H9 (cell line): ENCODE data around the gene PROM1. TPM values are rescaled to one million over a fixed set of nuclear protein-coding genes. Genes with fewer than 3 reads are reported as not detected.

Source experiments
- DNase-seq: peaks from one replicate; pipeline ENCODE4 v3.0.0-alpha.2; 2017
- H2AFZ ChIP-seq: one replicate; pipeline ENCODE4 v1.6.1; 2013; ENCODE audit warnings: mild to moderate bottlenecking, low read length, control low read depth, moderate library complexity
- H2AK5ac ChIP-seq: 2 replicates; pipeline ENCODE4 v1.6.1; 2013; ENCODE audit warnings: low read length, control low read depth, mixed read lengths; ENCODE audit not compliant: insufficient read length
- H2BK120ac ChIP-seq: one replicate; pipeline ENCODE4 v1.6.1; 2013; ENCODE audit warnings: low read depth, mild to moderate bottlenecking, low read length, control low read depth, inconsistent platforms; ENCODE audit not compliant: poor library complexity, severe bottlenecking
- H2BK12ac ChIP-seq: 2 replicates; pipeline ENCODE4 v1.6.1; 2013; ENCODE audit warnings: low read length, control low read depth, mixed read lengths, low read depth; ENCODE audit not compliant: insufficient read length
- H2BK15ac ChIP-seq: 2 replicates; pipeline ENCODE4 v1.6.1; 2013; ENCODE audit warnings: low read depth, low read length, control low read depth
- H2BK20ac ChIP-seq: one replicate; pipeline ENCODE4 v1.6.1; 2013; ENCODE audit warnings: low read depth, mild to moderate bottlenecking, low read length, control low read depth, inconsistent platforms; ENCODE audit not compliant: poor library complexity, severe bottlenecking
- H2BK5ac ChIP-seq: 2 replicates; pipeline ENCODE4 v1.6.1; 2013; ENCODE audit warnings: low read length, control low read depth, mixed read lengths; ENCODE audit not compliant: insufficient read length
- H3K14ac ChIP-seq: 2 replicates; pipeline ENCODE4 v1.6.1; 2013; ENCODE audit warnings: low read length, control low read depth; ENCODE audit not compliant: insufficient read depth
- H3K18ac ChIP-seq: 2 replicates; pipeline ENCODE4 v1.6.1; 2013; ENCODE audit warnings: low read depth, mild to moderate bottlenecking, mixed read lengths, low read length, control low read depth; ENCODE audit not compliant: insufficient read length
- H3K23ac ChIP-seq: 2 replicates; pipeline ENCODE4 v1.6.1; 2013; ENCODE audit warnings: low read length, control low read depth, mixed read lengths, low read depth; ENCODE audit not compliant: insufficient read length
- H3K23me2 ChIP-seq: 2 replicates; pipeline ENCODE4 v1.6.1; 2013; ENCODE audit warnings: low read depth, mild to moderate bottlenecking, mixed read lengths, low read length, control low read depth; ENCODE audit not compliant: insufficient read length, poor library complexity, severe bottlenecking
- H3K27ac ChIP-seq: 2 replicates; pipeline ENCODE4 v1.5.1; 2013; ENCODE audit warnings: low read length, control low read depth, mixed read lengths, low read depth; ENCODE audit not compliant: insufficient read length
- H3K27me3 ChIP-seq: 2 replicates; pipeline ENCODE4 v1.6.1; 2013; ENCODE audit warnings: low read length, control low read depth, inconsistent platforms; ENCODE audit not compliant: insufficient read depth
- H3K4ac ChIP-seq: 2 replicates; pipeline ENCODE4 v1.6.1; 2013; ENCODE audit warnings: low read depth, mild to moderate bottlenecking, control low read depth, inconsistent platforms, low read length, moderate library complexity
- H3K4me1 ChIP-seq: 2 replicates; pipeline ENCODE4 v1.6.1; 2013; ENCODE audit warnings: low read length, control low read depth, inconsistent platforms; ENCODE audit not compliant: insufficient read depth
- H3K4me2 ChIP-seq: 2 replicates; pipeline ENCODE4 v1.6.1; 2013; ENCODE audit warnings: low read length, control low read depth, mixed read lengths; ENCODE audit not compliant: insufficient read length, insufficient read depth
- H3K56ac ChIP-seq: 2 replicates; pipeline ENCODE4 v1.6.1; 2013; ENCODE audit warnings: low read depth, mild to moderate bottlenecking, mixed read lengths, low read length, control low read depth; ENCODE audit not compliant: insufficient read length
- H3K79me1 ChIP-seq: 2 replicates; pipeline ENCODE4 v1.6.1; 2013; ENCODE audit warnings: low read depth, mild to moderate bottlenecking, moderate library complexity, low read length, control low read depth, inconsistent platforms; ENCODE audit not compliant: insufficient read depth, poor library complexity, severe bottlenecking
- H3K79me2 ChIP-seq: 2 replicates; pipeline ENCODE4 v1.6.1; 2013; ENCODE audit warnings: low read length, control low read depth, inconsistent platforms; ENCODE audit not compliant: insufficient read depth
- H3K9ac ChIP-seq: 2 replicates; pipeline ENCODE4 v1.6.1; 2013; ENCODE audit warnings: low read length, control low read depth, mixed read lengths; ENCODE audit not compliant: insufficient read length; ENCODE audit errors: extremely low read depth
- H3K9me3 ChIP-seq: one replicate; pipeline ENCODE4 v1.6.1; 2013; ENCODE audit warnings: low read depth, low read length, inconsistent platforms; ENCODE audit not compliant: control insufficient read depth
- H3T11ph ChIP-seq: one replicate; pipeline ENCODE4 v1.6.1; 2013; ENCODE audit warnings: mild to moderate bottlenecking, low read length, control low read depth, inconsistent platforms
- H4K20me1 ChIP-seq: one replicate; pipeline ENCODE4 v1.6.1; 2013; ENCODE audit not compliant: control insufficient read depth, insufficient read length, insufficient read depth
- H4K5ac ChIP-seq: 2 replicates; pipeline ENCODE4 v1.6.1; 2013; ENCODE audit warnings: low read depth, mild to moderate bottlenecking, mixed read lengths, low read length, control low read depth; ENCODE audit not compliant: insufficient read length
- H4K8ac ChIP-seq: replicated peaks from 2 replicates; pipeline ENCODE4 v1.6.1; 2013; ENCODE audit warnings: low read length, control low read depth, mixed read lengths, low read depth; ENCODE audit not compliant: insufficient read length
- H4K91ac ChIP-seq: 2 replicates; pipeline ENCODE4 v1.6.1; 2013; ENCODE audit warnings: low read depth, mild to moderate bottlenecking, moderate library complexity, mixed read lengths, low read length, control low read depth; ENCODE audit not compliant: insufficient read length
- H3K27ac Mint-ChIP-seq, 3 experiments: 2 replicates in 2 of 3; 3 replicates in 1 of 3; pipeline ENCODE4 v1.8.0; 2020 to 2021; ENCODE audit warnings: mixed read lengths in 3 of 3, mild to moderate bottlenecking in 1 of 3, moderate library complexity in 1 of 3
- H3K27me3 Mint-ChIP-seq: 2 replicates; pipeline ENCODE4 v1.8.0; 2021; ENCODE audit warnings: low read depth, mild to moderate bottlenecking, moderate library complexity, mixed read lengths
- H3K36me3 Mint-ChIP-seq, 3 experiments: 2 replicates in 2 of 3; 3 replicates in 1 of 3; pipeline ENCODE4 v1.8.0; 2020 to 2021; ENCODE audit warnings: low read depth in 3 of 3, mixed read lengths in 3 of 3; ENCODE audit not compliant: insufficient read depth in 1 of 3
- H3K4me1 Mint-ChIP-seq, 2 experiments: 2 replicates each; pipeline ENCODE4 v1.8.0; 2020; ENCODE audit warnings: mixed read lengths in 2 of 2
- H3K4me3 Mint-ChIP-seq, 2 experiments: 2 replicates in 1 of 2; 3 replicates in 1 of 2; pipeline ENCODE4 v1.8.0; 2020 to 2021; ENCODE audit warnings: mild to moderate bottlenecking in 2 of 2, mixed read lengths in 2 of 2, moderate library complexity in 1 of 2
- H3K9me3 Mint-ChIP-seq, 2 experiments: 2 replicates in 1 of 2; 3 replicates in 1 of 2; pipeline ENCODE4 v1.8.0; 2020; ENCODE audit warnings: mild to moderate bottlenecking in 2 of 2, mixed read lengths in 2 of 2, moderate library complexity in 1 of 2
- WGBS: extraction: QIAGEN DNeasy Blood & Tissue Kit; methylation state at CpG from one replicate; pipeline ENCODE4 v1.1.7; 2013; ENCODE audit warnings: missing lambda C conversion rate, low lambda C conversion rate, mixed read lengths; ENCODE audit not compliant: insufficient read length; ENCODE audit errors: extremely low coverage; 5-methylcytosine and 5-hydroxymethylcytosine counted together
- total RNA-seq: library from RNA; stranded (reverse); gene quantifications from 2 replicates; pipeline ENCODE4 v1.2.1, GENCODE V29; 2021
- TF ChIP-seq, protein P1 (sequence below): fragments of 200-600 bp; sonication (generic); conservative IDR thresholded peaks from 3 replicates; pipeline ENCODE4 v1.8.0; 2021; ENCODE audit warnings: antibody characterized with exemption, mild to moderate bottlenecking

The PROM1 gene
- total RNA-seq, 1 experiment from 2014 or later = 98.3 TPM

DNA sequence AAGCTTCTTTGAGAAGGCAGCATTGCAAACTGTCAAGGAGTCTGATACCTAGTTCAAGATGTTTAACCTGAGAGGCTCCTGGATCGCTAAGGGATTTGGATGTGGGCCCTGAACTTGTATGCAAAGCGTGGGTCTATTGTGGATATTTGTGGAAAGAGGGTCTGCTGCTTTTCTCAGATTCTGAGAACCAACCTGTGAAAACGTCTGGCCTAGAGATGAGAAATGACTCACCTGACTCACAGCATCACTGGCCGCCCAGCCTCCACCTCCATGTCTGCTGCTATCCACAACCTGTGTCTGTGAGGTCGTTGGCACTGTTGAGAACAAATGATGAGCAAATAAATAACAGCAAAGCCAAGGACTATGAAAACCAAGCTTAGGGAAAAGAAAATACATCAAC, 33.3 kb upstream of the PROM1 start:
- H3K27ac ChIP-seq = no peak overlapping the region
- no peak overlapping the region for H2AK5ac ChIP-seq
- H4K8ac ChIP-seq = no peak overlapping the region
- H3K4ac ChIP-seq = no peak overlapping the region
- Mint-ChIP-seq H3K36me3 (no peaks in the 10 kb centered on the region), H3K9me3 (no peaks in the 10 kb centered on the region), H3K27me3 (peaks cover 16% of the 10 kb centered on the region), H3K4me1 (no peaks in the 10 kb centered on the region), H3K27ac (no peak overlapping the region), H3K4me3 (no peak overlapping the region)
- H3K18ac ChIP-seq = no peak overlapping the region
- no peak overlapping the region for H2BK120ac ChIP-seq
- no peak overlapping the region for H3K23ac ChIP-seq
- no peak overlapping the region for H3K56ac ChIP-seq
- H2BK20ac ChIP-seq = no peak overlapping the region
- H4K91ac ChIP-seq = no peak overlapping the region
- H4K5ac ChIP-seq = no peak overlapping the region
- H3K14ac ChIP-seq = no peak overlapping the region
- H2AFZ ChIP-seq = no peak overlapping the region
- H3K27me3 ChIP-seq = no peaks in the 10 kb centered on the region
- H4K20me1 ChIP-seq = no peaks in the 10 kb centered on the region
- no CpG with 5 or more reads among the region's 5 CpGs for WGBS
- TF ChIP-seq, protein P1, sequence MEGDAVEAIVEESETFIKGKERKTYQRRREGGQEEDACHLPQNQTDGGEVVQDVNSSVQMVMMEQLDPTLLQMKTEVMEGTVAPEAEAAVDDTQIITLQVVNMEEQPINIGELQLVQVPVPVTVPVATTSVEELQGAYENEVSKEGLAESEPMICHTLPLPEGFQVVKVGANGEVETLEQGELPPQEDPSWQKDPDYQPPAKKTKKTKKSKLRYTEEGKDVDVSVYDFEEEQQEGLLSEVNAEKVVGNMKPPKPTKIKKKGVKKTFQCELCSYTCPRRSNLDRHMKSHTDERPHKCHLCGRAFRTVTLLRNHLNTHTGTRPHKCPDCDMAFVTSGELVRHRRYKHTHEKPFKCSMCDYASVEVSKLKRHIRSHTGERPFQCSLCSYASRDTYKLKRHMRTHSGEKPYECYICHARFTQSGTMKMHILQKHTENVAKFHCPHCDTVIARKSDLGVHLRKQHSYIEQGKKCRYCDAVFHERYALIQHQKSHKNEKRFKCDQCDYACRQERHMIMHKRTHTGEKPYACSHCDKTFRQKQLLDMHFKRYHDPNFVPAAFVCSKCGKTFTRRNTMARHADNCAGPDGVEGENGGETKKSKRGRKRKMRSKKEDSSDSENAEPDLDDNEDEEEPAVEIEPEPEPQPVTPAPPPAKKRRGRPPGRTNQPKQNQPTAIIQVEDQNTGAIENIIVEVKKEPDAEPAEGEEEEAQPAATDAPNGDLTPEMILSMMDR = no peak
- H3K4me1 ChIP-seq = no peaks in the 10 kb centered on the region
- H3K9ac ChIP-seq = no peak overlapping the region
- no peaks in the 10 kb centered on the region for H3K79me2 ChIP-seq
- no peak overlapping the region for H3T11ph ChIP-seq
- DNase-seq = peak; percentile 2
- no peaks in the 10 kb centered on the region for H3K9me3 ChIP-seq
- no peak overlapping the region for H2BK12ac ChIP-seq
- H3K23me2 ChIP-seq = no peaks in the 10 kb centered on the region
- H3K79me1 ChIP-seq = no peaks in the 10 kb centered on the region
- no peak overlapping the region for H2BK5ac ChIP-seq
- no peak overlapping the region for H3K4me2 ChIP-seq
- no peak overlapping the region for H2BK15ac ChIP-seq
